Astrocyte of the cerebellum (primary cell): Measurements from ENCODE around the gene DSCAML1.

Experiments
- DNase-seq: peaks from one replicate; pipeline ENCODE4 v3.0.0-alpha.2; 2011; ENCODE audit warnings: low read depth
- H3K4me3 ChIP-seq: 2 replicates; pipeline ENCODE4 v1.5.1; 2011; ENCODE audit warnings: mild to moderate bottlenecking, low read depth, low read length, moderate library complexity
- CTCF ChIP-seq: IDR thresholded peaks from 2 replicates; pipeline ENCODE4 v1.5.1; 2012; ENCODE audit warnings: low read length, low read depth, moderate library complexity, mild to moderate bottlenecking; ENCODE audit errors: missing control alignments
- in situ Hi-C: cut with HindIII; loops from 2 replicates; pipeline ENCODE4 v1.10.0; 2017; ENCODE audit warnings: low sequenced_read_pairs

Gene DSCAML1

GRCh38 chr11:117670924-117671323, 126.1 kb downstream of the DSCAML1 start:
- in situ Hi-C loops = no loop called here
- no peak overlapping the region for H3K4me3 ChIP-seq
- DNase-seq = no peak
- TF ChIP-seq CTCF = no peak

GRCh38 chr11:117670443-117670842, 126.6 kb downstream of the DSCAML1 start:
- no peak for TF ChIP-seq CTCF
- H3K4me3 ChIP-seq = no peak overlapping the region
- in situ Hi-C loops = no loop called here
- no peak for DNase-seq

- no peak for TF ChIP-seq CTCF
- no peak for DNase-seq
- H3K4me3 ChIP-seq = no peak overlapping the region
- in situ Hi-C loops = no loop called here
These were observed 127.4 kb downstream of the DSCAML1 start for GRCh38 chr11:117669616-117670015.

- no peak overlapping the region for H3K4me3 ChIP-seq
- in situ Hi-C loops = no loop called here
- no peak for DNase-seq
- TF ChIP-seq CTCF = no peak
These were observed 128.0 kb downstream of the DSCAML1 start for GRCh38 chr11:117669062-117669461.

GRCh38 chr11:117668321-117668751, 128.7 kb downstream of the DSCAML1 start:
- TF ChIP-seq CTCF = no peak
- in situ Hi-C loops = no loop called here
- no peak for DNase-seq
- no peak overlapping the region for H3K4me3 ChIP-seq

GRCh38 chr11:117664897-117665296, 132.1 kb downstream of the DSCAML1 start:
- in situ Hi-C loops = no loop called here
- no peak overlapping the region for H3K4me3 ChIP-seq
- no peak for DNase-seq
- TF ChIP-seq CTCF = no peak

- no peak for DNase-seq
- in situ Hi-C loops = no loop called here
- TF ChIP-seq CTCF = no peak
- H3K4me3 ChIP-seq = no peak overlapping the region
These were observed 133.2 kb downstream of the DSCAML1 start for GRCh38 chr11:117663821-117664220.
